Ovary (tissue), 9 donors: ENCODE results near the gene XKR7. TPM values are rescaled to one million over a fixed set of nuclear protein-coding genes. Genes with fewer than 3 reads are reported as not detected.

Experiments
- DNase-seq, 5 donors: peaks; one replicate each; pipeline ENCODE4 v3.0.0-alpha.2; 2019 to 2020
- H3K27ac ChIP-seq, 2 donors: fragments of 200-600 bp; one replicate each; pipeline versions ENCODE4 v1.5.1 to v1.8.0; 2019 to 2022
- H3K27me3 ChIP-seq: fragments of 200-600 bp; one replicate; pipeline ENCODE4 v1.8.0; 2022
- H3K36me3 ChIP-seq: fragments of 200-600 bp; sonication (generic); one replicate; pipeline ENCODE4 v1.5.1; 2019
- H3K4me1 ChIP-seq: one replicate; pipeline ENCODE4 v1.8.1; 2013; ENCODE audit warnings: mild to moderate bottlenecking, moderate library complexity; ENCODE audit not compliant: insufficient read depth
- H3K4me3 ChIP-seq: fragments of 200-600 bp; sonication (generic); one replicate; pipeline ENCODE4 v1.5.1; 2017
- H3K9me3 ChIP-seq, 2 donors: fragments of 200-600 bp in 1 of 2; sonication (generic) in 1 of 2; one replicate each; pipeline versions ENCODE4 v1.5.1 to v1.8.1; 2013 to 2019; ENCODE audit warnings: mild to moderate bottlenecking in 1 of 2, moderate library complexity in 1 of 2
- EP300 ChIP-seq: sonication (generic); formaldehyde crosslinking; IDR thresholded peaks from one replicate; pipeline ENCODE4 v1.6.1; 2017; ENCODE audit warnings: antibody characterized with exemption
- POLR2A ChIP-seq: fragments of 450-650 bp; IDR thresholded peaks from one replicate; pipeline ENCODE4 v1.6.1; 2017; ENCODE audit warnings: antibody characterized with exemption, mild to moderate bottlenecking, moderate library complexity
- WGBS, 3 donors: extraction: QIAGEN DNeasy Blood & Tissue Kit in 1 of 3; methylation state at CpG; one replicate each; pipeline versions ENCODE4 v1.1.5 to v1.1.7; 2013 to 2017; 5-methylcytosine and 5-hydroxymethylcytosine counted together
- intact Hi-C, 4 donors: fragments of 100-400 bp; cut with DNase I; formaldehyde crosslinking; loops; one replicate each; pipeline versions ENCODE4 v1.11.0 to v1.15.1; 2022 to 2023
- polyA plus RNA-seq, 2 donors: library from polyadenylated mRNA; stranded (reverse); fragments of 200-250 nt in 1 of 2; fragments of 350-450 nt in 1 of 2; fragmentation: Illumina TruSeq in 1 of 2; extraction: RNeasy Lipid Tissue Mini Kit (QIAGEN cat#74804) in 1 of 2; gene quantifications; one replicate each; pipeline ENCODE4 v1.2.3, GENCODE V29; 2013 to 2014
- total RNA-seq, 7 donors: library from RNA; depleted of rRNA in 2 of 7; stranded (reverse); fragments of >200 nt in 2 of 7; fragmentation: NEBNext Ultra II Directional in 3 of 7; extraction: Animal tissue kit (Norgen Biotek cat#: 25700) in 3 of 7; gene quantifications; one replicate each; pipeline versions ENCODE4 v1.1.0 to v1.2.4, GENCODE V29; 2016 to 2023
- TF ChIP-seq, protein P1 (sequence below), 3 donors: fragments of 450-650 bp in 2 of 3; fragments of 200-600 bp in 1 of 3; IDR thresholded peaks; one replicate each; pipeline versions ENCODE4 v1.5.1 to v1.8.0; 2016 to 2022; ENCODE audit warnings: antibody characterized with exemption in 3 of 3, mild to moderate bottlenecking in 1 of 3
- donor health status: DM: no; HTN: no; CAD: no; lungs with moderate emphysema.
- donor health status: DM: no; HTN: no; CAD: no.
- donor health status: Bipolar disorder and iron deficiency.
- donor health status: DM: yes; HTN: yes; CAD: no.
- donor health status: DM: no; HTN: no; CAD: no.
- donor health status: DM: yes; HTN: yes; CAD: no.

Gene XKR7
- total and polyA plus RNA-seq, 9 donors = not detected

DNA sequence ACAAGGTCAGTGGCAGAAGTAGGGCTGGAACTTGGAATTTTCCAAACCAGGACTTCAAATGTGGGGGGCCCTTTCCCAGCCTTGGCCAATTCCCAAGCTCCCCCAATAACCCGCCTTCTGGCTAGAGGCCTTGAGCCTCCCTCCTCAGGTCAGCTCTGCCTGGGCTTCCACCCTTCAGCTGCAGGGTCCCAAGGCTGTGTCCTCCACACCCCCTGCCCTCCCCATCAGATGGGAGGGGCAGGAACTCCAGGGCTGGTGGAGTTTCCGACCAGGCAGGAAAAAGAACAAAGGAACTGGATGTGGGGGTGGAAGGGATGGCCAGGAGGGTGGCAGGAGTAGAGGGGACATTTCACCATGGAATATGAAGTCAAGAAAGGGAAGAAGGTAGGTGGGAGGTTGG is 42.1 kb downstream of the XKR7 start, which contains the start of gene CCM2L:
TSS of gene CCM2L (plus strand) at position 338 of the 400 bp plus-strand sequence. CDS start at position 355, 17 bp downstream.
- Histone ChIP-seq H3K4me1 (no peaks in the 10 kb centered on the region), H3K9me3 (no peaks in the 10 kb centered on the region), H3K36me3 (no peaks in the 10 kb centered on the region), H3K27ac (no peak within 1 kb of the TSS), H3K27me3 (no peaks in the 10 kb centered on the region), H3K4me3 (no peak within 1 kb of the TSS)
- no peak for DNase-seq
- TF ChIP-seq, protein P1, sequence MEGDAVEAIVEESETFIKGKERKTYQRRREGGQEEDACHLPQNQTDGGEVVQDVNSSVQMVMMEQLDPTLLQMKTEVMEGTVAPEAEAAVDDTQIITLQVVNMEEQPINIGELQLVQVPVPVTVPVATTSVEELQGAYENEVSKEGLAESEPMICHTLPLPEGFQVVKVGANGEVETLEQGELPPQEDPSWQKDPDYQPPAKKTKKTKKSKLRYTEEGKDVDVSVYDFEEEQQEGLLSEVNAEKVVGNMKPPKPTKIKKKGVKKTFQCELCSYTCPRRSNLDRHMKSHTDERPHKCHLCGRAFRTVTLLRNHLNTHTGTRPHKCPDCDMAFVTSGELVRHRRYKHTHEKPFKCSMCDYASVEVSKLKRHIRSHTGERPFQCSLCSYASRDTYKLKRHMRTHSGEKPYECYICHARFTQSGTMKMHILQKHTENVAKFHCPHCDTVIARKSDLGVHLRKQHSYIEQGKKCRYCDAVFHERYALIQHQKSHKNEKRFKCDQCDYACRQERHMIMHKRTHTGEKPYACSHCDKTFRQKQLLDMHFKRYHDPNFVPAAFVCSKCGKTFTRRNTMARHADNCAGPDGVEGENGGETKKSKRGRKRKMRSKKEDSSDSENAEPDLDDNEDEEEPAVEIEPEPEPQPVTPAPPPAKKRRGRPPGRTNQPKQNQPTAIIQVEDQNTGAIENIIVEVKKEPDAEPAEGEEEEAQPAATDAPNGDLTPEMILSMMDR (IDR thresholded peaks at IDR 0.05) = no peak
- no peak for TF ChIP-seq EP300
- no peak for TF ChIP-seq POLR2A
- WGBS, 3 donors = 21 to 37% (median 24%) methylated on average over 2 of the region's 2 CpGs
- intact Hi-C loops = no loop called here

DNA sequence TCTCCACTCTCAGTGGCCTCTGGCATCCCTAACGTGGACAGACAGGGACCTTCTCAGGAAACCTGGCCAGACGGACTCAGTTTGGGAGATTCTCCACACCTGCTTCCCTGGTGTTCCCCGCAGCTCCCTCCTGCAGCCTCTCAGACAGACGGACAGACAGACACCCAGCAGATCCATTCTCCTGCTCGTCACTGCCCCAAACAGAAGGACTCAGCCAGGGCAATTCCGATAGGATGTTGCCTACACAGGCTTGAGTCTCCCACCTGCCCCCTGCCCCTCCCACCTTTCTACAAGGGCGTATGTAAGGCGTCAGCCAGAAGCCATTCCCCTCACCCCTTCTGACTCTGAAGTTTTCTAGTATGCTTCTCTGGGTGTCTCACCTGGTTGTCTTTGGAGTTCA is 42.7 kb downstream of the XKR7 start:
- TF ChIP-seq, protein P1 (IDR thresholded peaks at IDR 0.05) = no peak
- TF ChIP-seq EP300 = no peak
- no peak for TF ChIP-seq POLR2A
- 19 to 31% (median 21%) methylated on average over 8 of the region's 8 CpGs for WGBS, 3 donors
- H3K27ac ChIP-seq = no peak overlapping the region
- no peaks in the 10 kb centered on the region for H3K4me1 ChIP-seq
- intact Hi-C loops = no loop called here
- no peaks in the 10 kb centered on the region for H3K27me3 ChIP-seq
- H3K9me3 ChIP-seq = no peaks in the 10 kb centered on the region
- no peak for DNase-seq
- H3K4me3 ChIP-seq = no peak overlapping the region
- H3K36me3 ChIP-seq = no peaks in the 10 kb centered on the region

DNA sequence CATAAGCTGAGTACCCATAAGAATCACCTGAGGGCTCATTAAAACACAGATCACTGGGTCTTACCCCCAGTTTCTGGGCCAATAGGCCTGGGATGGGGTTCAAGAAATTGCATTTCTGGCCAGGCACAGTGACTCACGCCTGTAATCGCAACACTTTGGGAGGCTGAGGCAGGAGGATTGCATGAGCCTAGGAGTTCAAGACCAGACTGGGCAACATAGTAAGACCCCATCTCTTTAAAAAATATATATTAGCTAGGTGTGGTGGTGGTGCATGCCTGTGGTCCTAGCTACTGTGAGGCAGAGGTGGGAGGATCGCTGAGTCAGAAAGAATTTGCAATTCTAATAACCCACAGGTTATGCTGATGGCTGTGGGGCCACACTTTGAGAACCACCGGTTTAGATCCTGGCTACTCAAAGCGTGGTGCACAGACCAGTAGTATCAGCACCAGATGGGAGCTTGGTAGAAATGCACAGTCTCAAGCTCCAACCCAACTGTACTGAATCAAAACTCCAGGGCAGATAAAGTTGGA is 44.3 kb downstream of the XKR7 start:
- Histone ChIP-seq H3K36me3 (no peaks in the 10 kb centered on the region), H3K27ac (no peak overlapping the region), H3K4me1 (no peaks in the 10 kb centered on the region), H3K4me3 (no peak overlapping the region), H3K27me3 (no peaks in the 10 kb centered on the region), H3K9me3 (no peaks in the 10 kb centered on the region)
- TF ChIP-seq POLR2A (no peak), EP300 (no peak)
- TF ChIP-seq, protein P1 (IDR thresholded peaks at IDR 0.05) = no peak
- intact Hi-C loops = no loop called here
- DNase-seq = no peak
- WGBS, 3 donors = 61 to 72% (median 70%) methylated on average over 5 of the region's 5 CpGs

DNA sequence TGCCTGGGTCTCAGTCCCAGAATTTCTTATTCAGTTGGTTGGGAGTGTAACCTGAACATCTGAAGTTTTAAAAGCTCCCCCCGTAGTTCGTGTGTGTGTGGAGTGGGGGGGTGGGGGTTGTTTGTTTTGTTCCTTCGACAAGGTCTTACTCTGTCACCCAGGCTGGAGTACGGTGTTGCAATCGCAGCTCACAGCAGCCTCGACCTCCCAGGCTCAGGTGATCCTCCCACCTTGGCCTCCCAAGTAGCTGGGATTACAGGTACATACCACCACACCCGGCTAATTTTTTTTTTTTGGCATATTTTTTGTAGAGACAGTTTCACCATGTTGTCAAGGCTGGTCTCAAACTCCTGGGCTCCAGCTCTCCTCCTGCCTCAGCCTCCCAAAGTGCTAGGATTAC is 45.4 kb downstream of the XKR7 start:
- Histone ChIP-seq H3K27me3 (no peaks in the 10 kb centered on the region), H3K4me3 (no peak overlapping the region), H3K4me1 (peaks cover 1% of the 10 kb centered on the region), H3K36me3 (no peaks in the 10 kb centered on the region), H3K27ac (no peak overlapping the region), H3K9me3 (no peaks in the 10 kb centered on the region)
- DNase-seq = no peak
- no peak for TF ChIP-seq POLR2A
- TF ChIP-seq, protein P1 (IDR thresholded peaks at IDR 0.05) = no peak
- no peak for TF ChIP-seq EP300
- WGBS, 3 donors = 59 to 77% (median 65%) methylated on average over 7 of the region's 7 CpGs
- intact Hi-C loops = no loop called here
